DMS153 treated with DMSO at 0.1 percent for 48 hours (cell line): Measurements from ENCODE around the gene PTP4A2.

Experiments
- DNase-seq: peaks from one replicate; lab custom pipeline; 2025; ENCODE audit not compliant: unreplicated experiment; lab: John Stamatoyannopoulos, UW

PTP4A2 gene

GRCh38 chr1:31866450-31867032 is 71.6 kb downstream of the PTP4A2 start:
- no peak for DNase-seq

GRCh38 chr1:31865728-31866449 is 72.3 kb downstream of the PTP4A2 start:
- DNase-seq: no peak

- DNase-seq: no peak
These were observed 76.1 kb downstream of the PTP4A2 start for GRCh38 chr1:31862071-31862470.

GRCh38 chr1:31861346-31861745 is 76.8 kb downstream of the PTP4A2 start:
- DNase-seq: no peak

GRCh38 chr1:31860581-31860980 is 77.6 kb downstream of the PTP4A2 start:
- no peak for DNase-seq

GRCh38 chr1:31859719-31860118 is 78.4 kb downstream of the PTP4A2 start:
- DNase-seq: no peak

- DNase-seq: no peak
These were observed 79.1 kb downstream of the PTP4A2 start for GRCh38 chr1:31859044-31859443.

GRCh38 chr1:31857863-31858262 is 80.3 kb downstream of the PTP4A2 start:
- DNase-seq: no peak
